ENCODE results near the gene RNF167. TPM values are rescaled to one million over a fixed set of nuclear protein-coding genes. Genes with fewer than 3 reads are reported as not detected.
A peak's percentile ranks its signal among the peaks of the same experiment; 100 is the strongest.
"Not testable (repeated sequence)": the region's sequence is repeated elsewhere in the genome, so short reads cannot be mapped to it uniquely, and the experiment has no call there.

The RNF167 gene
- total RNA-seq, 1 donor from 2014 or later, result 90.4 TPM

DNA sequence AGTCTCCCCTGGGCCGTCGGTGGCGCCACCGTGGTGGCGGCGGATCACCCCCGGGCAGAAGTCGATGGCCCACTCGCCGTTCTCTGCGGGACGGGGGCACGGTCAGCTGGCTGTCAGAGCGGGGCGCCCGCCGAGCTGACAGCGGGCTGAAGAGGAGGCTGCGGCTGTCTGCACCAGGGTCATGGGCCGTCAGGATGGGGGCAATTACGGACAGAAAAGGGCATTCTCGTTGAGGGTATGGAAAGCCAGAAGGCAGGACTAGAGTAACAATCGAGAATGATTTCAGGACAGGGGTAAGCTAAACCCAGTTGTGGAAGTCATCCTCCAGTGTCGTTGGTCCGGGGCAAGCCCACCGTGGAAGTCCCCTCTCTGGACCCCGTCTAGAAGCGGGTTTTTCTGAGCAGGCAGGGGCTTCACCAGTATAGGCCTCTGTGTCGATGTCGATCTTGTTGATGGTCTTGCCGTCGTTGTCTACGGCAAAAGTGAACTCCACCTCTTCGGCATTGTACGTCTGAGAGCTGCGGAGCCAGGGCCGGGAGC is 38.9 kb upstream of the RNF167 start:
- no peak overlapping the region for H3K4me3 Mint-ChIP-seq
- no peak for DNase-seq (ENCODE audit: low read depth, low spot score)
- TF ChIP-seq, protein P1, sequence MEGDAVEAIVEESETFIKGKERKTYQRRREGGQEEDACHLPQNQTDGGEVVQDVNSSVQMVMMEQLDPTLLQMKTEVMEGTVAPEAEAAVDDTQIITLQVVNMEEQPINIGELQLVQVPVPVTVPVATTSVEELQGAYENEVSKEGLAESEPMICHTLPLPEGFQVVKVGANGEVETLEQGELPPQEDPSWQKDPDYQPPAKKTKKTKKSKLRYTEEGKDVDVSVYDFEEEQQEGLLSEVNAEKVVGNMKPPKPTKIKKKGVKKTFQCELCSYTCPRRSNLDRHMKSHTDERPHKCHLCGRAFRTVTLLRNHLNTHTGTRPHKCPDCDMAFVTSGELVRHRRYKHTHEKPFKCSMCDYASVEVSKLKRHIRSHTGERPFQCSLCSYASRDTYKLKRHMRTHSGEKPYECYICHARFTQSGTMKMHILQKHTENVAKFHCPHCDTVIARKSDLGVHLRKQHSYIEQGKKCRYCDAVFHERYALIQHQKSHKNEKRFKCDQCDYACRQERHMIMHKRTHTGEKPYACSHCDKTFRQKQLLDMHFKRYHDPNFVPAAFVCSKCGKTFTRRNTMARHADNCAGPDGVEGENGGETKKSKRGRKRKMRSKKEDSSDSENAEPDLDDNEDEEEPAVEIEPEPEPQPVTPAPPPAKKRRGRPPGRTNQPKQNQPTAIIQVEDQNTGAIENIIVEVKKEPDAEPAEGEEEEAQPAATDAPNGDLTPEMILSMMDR (conservative IDR thresholded peaks at IDR 0.05), result no peak
- H3K27ac Mint-ChIP-seq (ENCODE audit: unreplicated experiment), result no peak overlapping the region
- H3K4me1 Mint-ChIP-seq, result peaks cover 10% of the 10 kb centered on the region
- H3K36me3 Mint-ChIP-seq (ENCODE audit: low read depth), result peaks cover 3% of the 10 kb centered on the region
- H3K9me3 Mint-ChIP-seq, result no peaks in the 10 kb centered on the region
- H3K27me3 Mint-ChIP-seq (ENCODE audit: low read depth), result peaks cover 20% of the 10 kb centered on the region

DNA sequence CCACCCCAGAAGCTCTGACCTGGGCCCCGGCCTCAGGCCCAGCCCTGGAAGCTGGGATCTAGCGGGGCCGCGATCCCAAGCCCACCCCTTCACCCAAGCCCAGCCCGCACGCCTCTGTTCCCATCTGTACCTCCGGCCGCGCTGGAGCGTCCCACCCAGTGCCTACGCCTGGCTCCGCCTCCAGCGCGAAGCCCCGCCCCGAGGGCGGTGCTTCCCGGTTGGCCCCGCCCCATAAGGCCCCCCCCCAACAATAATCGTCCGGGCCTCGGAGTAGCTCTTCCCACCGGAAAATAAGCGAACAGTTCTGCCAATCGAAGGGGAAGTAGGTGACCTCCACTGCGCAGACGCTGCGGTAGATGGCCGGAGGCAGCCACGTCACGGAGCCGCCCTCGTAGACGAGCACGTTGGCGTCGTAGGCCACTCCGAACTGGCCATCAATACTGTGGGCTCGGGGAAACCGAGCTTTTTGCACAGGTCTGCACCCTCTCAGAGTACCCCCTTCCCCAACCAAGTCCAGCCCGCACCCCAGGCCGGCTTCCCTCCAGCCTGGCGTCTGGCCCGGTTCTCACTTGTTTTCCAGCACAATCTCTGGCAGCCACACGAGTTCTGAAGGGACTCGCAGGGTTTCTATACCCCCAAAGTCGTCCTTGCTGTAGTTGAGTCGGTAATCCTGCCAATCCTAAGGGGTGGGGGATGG is 38.3 kb upstream of the RNF167 start:
- no peak for DNase-seq (ENCODE audit: low read depth, low spot score)
- Mint-ChIP-seq H3K27ac (ENCODE audit: unreplicated experiment) (no peak overlapping the region), H3K4me3 (no peak overlapping the region), H3K4me1 (peaks cover 10% of the 10 kb centered on the region), H3K36me3 (ENCODE audit: low read depth) (peaks cover 3% of the 10 kb centered on the region), H3K9me3 (no peaks in the 10 kb centered on the region), H3K27me3 (ENCODE audit: low read depth) (peaks cover 20% of the 10 kb centered on the region)
- TF ChIP-seq, protein P1 (conservative IDR thresholded peaks at IDR 0.05), result no peak

DNA sequence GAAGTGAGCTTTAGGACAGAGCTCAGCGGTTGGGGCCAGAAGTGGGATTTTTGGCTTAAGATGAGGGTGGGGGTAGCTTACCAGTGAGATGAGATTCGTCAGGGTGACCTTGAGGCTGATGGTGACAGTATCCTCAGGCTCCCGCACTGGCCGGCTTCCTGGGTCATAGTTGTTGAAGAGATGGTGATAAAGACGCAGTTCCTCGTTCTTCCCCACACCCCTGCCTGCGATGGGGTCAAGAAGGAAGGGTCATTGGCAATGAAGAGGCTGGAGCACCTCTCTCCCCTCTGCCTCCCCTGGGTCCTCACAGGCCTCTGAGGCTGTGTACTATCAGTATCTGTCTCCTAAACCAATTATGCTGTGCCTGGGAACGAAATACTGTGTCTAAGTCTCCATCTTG is 37.5 kb upstream of the RNF167 start:
- H3K4me1 Mint-ChIP-seq, result peaks cover 10% of the 10 kb centered on the region
- no peak for DNase-seq (ENCODE audit: low read depth, low spot score)
- H3K27me3 Mint-ChIP-seq (ENCODE audit: low read depth), result peaks cover 20% of the 10 kb centered on the region
- TF ChIP-seq, protein P1 (conservative IDR thresholded peaks at IDR 0.05), result no peak
- no peak overlapping the region for H3K27ac Mint-ChIP-seq (ENCODE audit: unreplicated experiment)
- H3K36me3 Mint-ChIP-seq (ENCODE audit: low read depth), result peaks cover 3% of the 10 kb centered on the region
- H3K4me3 Mint-ChIP-seq, result no peak overlapping the region
- H3K9me3 Mint-ChIP-seq, result no peaks in the 10 kb centered on the region

DNA sequence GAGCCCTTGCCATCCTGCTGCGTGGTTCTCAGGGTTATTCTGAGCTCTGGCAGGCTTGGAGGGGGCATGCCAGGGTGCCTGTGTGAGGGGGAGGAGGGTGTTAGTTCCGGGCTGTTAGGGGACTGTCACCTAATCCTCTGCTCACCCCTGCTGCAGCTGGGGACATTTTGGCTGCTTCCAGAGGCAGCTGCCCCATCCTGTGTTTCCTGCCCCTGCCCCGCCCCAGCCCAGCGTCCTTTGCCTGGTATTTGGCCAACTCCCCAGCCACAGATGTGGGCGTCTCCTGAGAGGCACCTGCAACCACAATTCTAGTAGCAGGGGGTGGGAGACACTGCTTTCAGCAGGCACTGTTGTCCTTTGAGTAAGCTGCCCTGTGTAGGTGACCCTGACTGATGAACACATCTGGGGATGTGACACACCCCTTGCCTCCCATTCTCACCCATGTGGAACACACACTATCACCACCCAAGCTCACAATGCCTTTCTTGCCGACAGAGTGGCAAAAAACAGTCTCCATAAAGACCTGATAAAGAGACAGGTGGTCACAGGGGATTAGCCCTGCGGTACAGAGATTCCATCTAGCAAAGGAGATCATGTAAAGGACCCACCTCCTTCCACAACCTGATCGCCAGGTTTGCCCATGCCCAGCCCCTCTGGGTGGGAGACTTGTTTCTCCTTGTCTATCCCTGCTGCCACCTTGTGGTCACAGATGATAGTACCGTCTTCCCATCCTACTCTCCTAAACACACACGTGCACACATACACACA is 36.8 kb upstream of the RNF167 start, which contains the start of gene CHRNE:
Gene CHRNE, minus strand, starts transcription at position 48 of the 768 bp plus-strand sequence. Its CDS starts 35 bp downstream, at position 13.
- peaks cover 3% of the 10 kb centered on the region for H3K36me3 Mint-ChIP-seq (ENCODE audit: low read depth)
- peak within 1 kb of the TSS; percentile 83 for H3K27ac Mint-ChIP-seq (ENCODE audit: unreplicated experiment)
- H3K9me3 Mint-ChIP-seq, result no peaks in the 10 kb centered on the region
- peaks cover 10% of the 10 kb centered on the region for H3K4me1 Mint-ChIP-seq
- peaks cover 20% of the 10 kb centered on the region for H3K27me3 Mint-ChIP-seq (ENCODE audit: low read depth)
- TF ChIP-seq, protein P1 (conservative IDR thresholded peaks at IDR 0.05), result peak; percentile 79
- H3K4me3 Mint-ChIP-seq, result peak within 1 kb of the TSS; percentile 69
- peak; percentile 74 for DNase-seq (ENCODE audit: low read depth, low spot score)

DNA sequence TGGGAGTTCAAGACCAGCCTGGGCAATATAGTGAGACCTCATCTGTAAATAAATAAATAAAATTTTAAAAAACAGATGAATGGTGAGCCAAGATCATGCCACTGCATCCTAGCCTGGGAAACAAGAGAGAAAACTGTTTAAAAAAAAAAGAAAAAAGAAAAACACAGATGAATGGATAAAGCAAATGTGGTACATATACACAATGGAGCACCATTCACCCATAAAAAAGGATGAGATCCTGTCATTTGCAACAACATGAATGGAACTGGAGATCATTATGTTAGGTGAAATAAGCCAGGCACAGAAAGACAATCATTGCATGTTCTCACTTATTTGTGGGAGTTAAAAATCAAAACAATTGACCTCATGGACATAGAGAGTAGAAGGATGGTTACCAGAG is 33.4 kb upstream of the RNF167 start:
- H3K4me3 Mint-ChIP-seq; H3K27ac Mint-ChIP-seq (ENCODE audit: unreplicated experiment); H3K9me3 Mint-ChIP-seq; DNase-seq (ENCODE audit: low read depth, low spot score); H3K36me3 Mint-ChIP-seq (ENCODE audit: low read depth): not testable (repeated sequence)
- peaks cover 11% of the 10 kb centered on the region for H3K4me1 Mint-ChIP-seq
- peaks cover 12% of the 10 kb centered on the region for H3K27me3 Mint-ChIP-seq (ENCODE audit: low read depth)
